Activated CD4-positive, alpha-beta memory T cell treated with anti-CD3 and anti-CD28 coated beads for 36 hours (primary cell): ENCODE data around the gene ZBTB7A. TPM values are rescaled to one million over a fixed set of nuclear protein-coding genes. Genes with fewer than 3 reads are reported as not detected.
"Not testable (repeated sequence)": the region's sequence is repeated elsewhere in the genome, so short reads cannot be mapped to it uniquely, and the experiment has no call there.

ENCODE experiments used
- CTCF ChIA-PET: fragments of 350-600 bp; sonication (Branson Sonifier 250); formaldehyde crosslinking; loops from one replicate; lab custom pipeline; 2021; ENCODE audit warnings: antibody characterized with exemption, inconsistent platforms; lab: Charles Lee
- POLR2A ChIA-PET: fragments of 350-600 bp; sonication (Branson Sonifier 250); formaldehyde crosslinking; loops from one replicate; lab custom pipeline; 2021; ENCODE audit warnings: antibody characterized with exemption; lab: Charles Lee
- DNase-seq: peaks from one replicate; pipeline ENCODE4 v3.0.0-alpha.2; 2020
- H3K27ac Mint-ChIP-seq: one replicate; pipeline ENCODE4 v1.8.0; 2021; ENCODE audit warnings: mixed read lengths
- H3K27me3 Mint-ChIP-seq: one replicate; pipeline ENCODE4 v1.8.0; 2021; ENCODE audit warnings: mixed read lengths
- H3K36me3 Mint-ChIP-seq: one replicate; pipeline ENCODE4 v1.8.0; 2021; ENCODE audit warnings: mixed read lengths
- H3K4me1 Mint-ChIP-seq: one replicate; pipeline ENCODE4 v1.8.0; 2021; ENCODE audit warnings: low read depth, mixed read lengths
- H3K4me3 Mint-ChIP-seq: one replicate; pipeline ENCODE4 v1.8.0; 2021; ENCODE audit warnings: mild to moderate bottlenecking, mixed read lengths
- H3K9me3 Mint-ChIP-seq: one replicate; pipeline ENCODE4 v1.8.0; 2021; ENCODE audit warnings: mixed read lengths
- intact Hi-C: fragments of 100-400 bp; cut with micrococcal nuclease; formaldehyde crosslinking; loops from one replicate; pipeline ENCODE4 v1.15.1; 2023
- total RNA-seq, 2 experiments: library from RNA; stranded (reverse); gene quantifications; one replicate each; pipeline ENCODE4 v1.2.3, GENCODE V29; 2021

The ZBTB7A gene
- total RNA-seq, 2 experiments from 2014 or later = 31.0 to 32.5 TPM

DNA sequence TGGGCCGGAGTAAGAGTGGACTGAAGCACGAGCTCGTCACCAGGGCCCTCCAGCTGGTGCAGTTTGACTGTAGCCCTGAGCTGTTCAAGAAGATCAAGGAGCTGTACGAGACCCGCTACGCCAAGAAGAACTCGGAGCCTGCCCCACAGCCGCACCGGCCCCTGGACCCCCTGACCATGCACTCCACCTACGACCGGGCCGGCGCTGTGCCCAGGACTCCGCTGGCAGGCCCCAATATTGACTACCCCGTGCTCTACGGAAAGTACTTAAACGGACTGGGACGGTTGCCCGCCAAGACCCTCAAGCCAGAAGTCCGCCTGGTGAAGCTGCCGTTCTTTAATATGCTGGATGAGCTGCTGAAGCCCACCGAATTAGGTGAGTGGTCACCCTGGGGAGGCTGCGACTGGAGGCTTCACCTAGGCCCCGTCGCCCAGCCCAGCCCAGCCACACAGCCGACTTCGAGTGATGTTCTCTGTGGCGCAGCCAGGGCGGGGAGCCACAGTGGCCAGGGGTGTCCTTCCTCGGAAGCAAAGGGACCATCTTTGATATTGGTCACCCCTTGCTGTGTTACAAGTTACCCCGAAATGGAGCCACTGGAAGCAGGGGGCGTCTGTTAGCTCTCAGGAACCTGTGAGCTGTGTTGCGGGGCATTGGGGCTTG, 53.6 kb downstream of the ZBTB7A start:
- H3K9me3 Mint-ChIP-seq = no peaks in the 10 kb centered on the region
- ChIA-PET POLR2A (no interaction called here), CTCF (interaction anchor here (0.6 kb wide), 1 partner anchor 384 kb away, joined by 4 read pairs; no protein-coding TSS in a partner anchor)
- H3K27me3 Mint-ChIP-seq = no peaks in the 10 kb centered on the region
- DNase-seq = no peak
- peaks cover 6% of the 10 kb centered on the region for H3K36me3 Mint-ChIP-seq
- intact Hi-C loops = no loop called here
- no peak overlapping the region for H3K4me3 Mint-ChIP-seq
- H3K27ac Mint-ChIP-seq = no peak overlapping the region
- H3K4me1 Mint-ChIP-seq = peaks cover 35% of the 10 kb centered on the region

DNA sequence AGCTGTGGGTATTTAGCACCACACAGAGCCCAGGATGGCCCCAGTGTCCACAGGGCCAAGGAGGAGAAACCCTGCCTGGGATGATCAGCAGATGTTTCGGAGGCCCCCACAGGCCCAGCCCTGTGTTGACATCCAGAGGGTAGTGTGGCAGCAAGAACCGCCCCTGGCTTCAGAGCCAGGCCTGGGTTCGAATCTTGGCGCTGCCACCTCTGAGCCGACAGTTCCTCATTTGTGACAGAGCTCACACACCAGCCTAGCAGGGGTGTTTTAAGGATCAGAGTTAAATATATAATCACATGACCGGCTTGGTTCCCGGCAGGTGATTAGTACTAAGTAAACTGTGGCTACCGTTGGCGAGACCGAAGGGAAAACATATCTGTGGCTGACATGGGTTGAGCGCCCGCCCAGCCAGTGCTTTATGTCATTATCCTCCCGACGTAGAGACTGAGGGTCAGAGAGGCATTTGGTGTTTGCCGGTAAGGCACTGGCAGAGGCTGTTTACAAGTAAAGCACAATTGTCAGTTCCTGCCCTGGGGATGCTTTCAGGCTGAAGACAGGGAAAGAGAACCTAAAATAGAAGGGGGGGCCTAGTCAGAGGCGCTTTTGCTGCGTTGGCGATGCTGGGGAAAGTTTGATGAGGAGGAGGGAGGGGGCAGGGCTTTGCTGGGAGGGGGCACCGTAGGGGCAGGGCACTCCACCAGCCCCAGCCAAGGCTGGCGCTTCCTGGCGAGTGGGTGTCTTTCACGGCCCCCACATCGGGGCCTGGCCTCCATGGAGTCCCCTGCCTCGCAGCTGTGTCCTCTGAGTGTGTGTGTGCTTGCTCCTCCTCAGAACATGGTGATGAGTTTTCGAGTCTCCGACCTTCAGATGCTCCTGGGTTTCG, 54.4 kb downstream of the ZBTB7A start:
- H3K36me3 Mint-ChIP-seq = peaks cover 6% of the 10 kb centered on the region
- no peak overlapping the region for H3K4me3 Mint-ChIP-seq
- no peaks in the 10 kb centered on the region for H3K9me3 Mint-ChIP-seq
- ChIA-PET POLR2A (no interaction called here), CTCF (interaction anchor here (0.6 kb wide), 1 partner anchor 383 kb away, joined by 4 read pairs; no protein-coding TSS in a partner anchor)
- DNase-seq = no peak
- H3K27ac Mint-ChIP-seq = no peak overlapping the region
- H3K27me3 Mint-ChIP-seq = no peaks in the 10 kb centered on the region
- intact Hi-C loops = no loop called here
- peaks cover 35% of the 10 kb centered on the region for H3K4me1 Mint-ChIP-seq

DNA sequence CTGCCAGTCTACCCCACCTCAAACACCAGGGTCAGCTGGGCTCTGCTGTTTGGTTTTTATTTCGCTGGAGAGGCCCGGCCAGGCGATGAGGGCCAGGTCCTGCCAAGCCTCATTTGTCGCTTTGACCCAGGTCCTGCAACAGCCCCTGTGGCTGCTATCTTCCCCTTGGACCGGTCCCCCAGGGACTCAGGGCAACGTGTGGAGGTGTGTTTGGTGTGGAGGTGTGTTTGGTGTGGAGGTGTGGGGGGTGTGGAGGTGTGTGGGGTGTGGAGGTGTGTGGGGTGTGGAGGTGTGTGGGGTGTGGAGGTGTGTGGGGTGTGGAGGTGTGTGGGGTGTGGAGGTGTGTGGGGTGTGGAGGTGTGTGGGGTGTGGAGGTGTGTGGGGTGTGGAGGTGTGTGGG, 55.3 kb downstream of the ZBTB7A start:
- DNase-seq, intact Hi-C loops, H3K4me3 Mint-ChIP-seq, POLR2A ChIA-PET, H3K36me3 Mint-ChIP-seq, H3K27ac Mint-ChIP-seq, H3K27me3 Mint-ChIP-seq, H3K9me3 Mint-ChIP-seq, CTCF ChIA-PET: not testable (repeated sequence)
- peaks cover 34% of the 10 kb centered on the region for H3K4me1 Mint-ChIP-seq

DNA sequence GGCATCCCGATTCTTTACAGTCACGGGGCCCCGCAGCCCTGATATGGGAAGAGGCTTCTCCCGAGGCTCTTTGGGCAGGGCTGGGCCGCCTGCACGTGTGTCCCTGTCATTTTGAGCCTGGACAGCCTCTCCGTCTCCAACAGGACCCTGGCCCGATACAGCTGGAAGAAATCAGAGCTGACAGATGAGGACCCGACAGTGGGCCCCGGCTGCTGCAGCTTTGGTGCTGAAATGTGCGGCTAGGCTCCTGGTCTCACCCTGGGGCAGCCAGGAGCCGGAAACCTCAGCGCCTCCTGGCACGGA, 55.9 kb downstream of the ZBTB7A start:
- Mint-ChIP-seq H3K4me3 (no peak overlapping the region), H3K36me3 (peaks cover 6% of the 10 kb centered on the region), H3K27ac (no peak overlapping the region), H3K4me1 (peaks cover 35% of the 10 kb centered on the region), H3K27me3 (no peaks in the 10 kb centered on the region), H3K9me3 (no peaks in the 10 kb centered on the region)
- DNase-seq = no peak
- POLR2A ChIA-PET = no interaction called here
- intact Hi-C loops = no loop called here
- CTCF ChIA-PET = no interaction called here

DNA sequence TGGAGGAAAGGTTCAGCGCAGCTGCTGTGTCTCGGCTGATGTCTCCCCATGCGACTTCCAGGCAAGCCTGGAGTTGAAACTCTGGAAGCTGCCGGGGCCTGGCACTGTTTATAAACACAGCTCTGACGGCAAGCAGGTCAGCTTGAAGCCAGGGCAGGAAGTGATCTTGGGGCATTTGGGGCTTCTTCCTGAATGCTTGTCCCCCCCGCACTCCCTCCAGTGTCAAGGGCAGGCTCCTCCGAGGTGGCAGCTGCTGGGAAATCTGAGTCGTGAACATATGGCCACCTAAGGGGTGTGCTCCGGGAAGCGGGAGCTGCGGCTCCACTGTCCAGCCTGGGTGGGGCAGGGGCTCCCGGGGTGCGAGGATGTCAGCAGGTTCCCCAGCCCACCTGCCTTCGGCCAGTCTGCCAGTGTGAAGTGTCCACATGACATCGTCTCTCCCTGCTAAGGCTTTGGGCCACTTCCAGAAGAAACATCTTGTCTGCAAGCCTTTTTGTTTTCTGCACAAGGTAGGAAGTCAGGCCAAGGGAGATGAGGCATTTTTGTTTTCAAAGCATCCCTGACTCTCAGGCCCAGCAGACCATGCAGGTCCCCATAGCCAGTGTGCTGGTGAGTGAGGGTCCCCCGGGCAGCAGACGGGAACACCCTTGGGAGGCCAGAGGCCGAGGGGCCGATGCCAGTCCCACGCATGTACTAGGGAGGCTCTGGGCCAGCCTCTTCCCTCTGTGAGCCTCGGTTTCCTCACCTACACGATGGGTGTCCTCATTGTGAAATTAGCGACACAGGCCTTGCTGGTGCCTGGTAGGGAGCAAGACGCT, 56.5 kb downstream of the ZBTB7A start:
- intact Hi-C loops = loop anchor here (5.0 kb wide), 1 partner anchor 112 kb away; the partner anchor contains the start of gene MAP2K2
- POLR2A ChIA-PET = no interaction called here
- H3K27ac Mint-ChIP-seq = no peak overlapping the region

DNA sequence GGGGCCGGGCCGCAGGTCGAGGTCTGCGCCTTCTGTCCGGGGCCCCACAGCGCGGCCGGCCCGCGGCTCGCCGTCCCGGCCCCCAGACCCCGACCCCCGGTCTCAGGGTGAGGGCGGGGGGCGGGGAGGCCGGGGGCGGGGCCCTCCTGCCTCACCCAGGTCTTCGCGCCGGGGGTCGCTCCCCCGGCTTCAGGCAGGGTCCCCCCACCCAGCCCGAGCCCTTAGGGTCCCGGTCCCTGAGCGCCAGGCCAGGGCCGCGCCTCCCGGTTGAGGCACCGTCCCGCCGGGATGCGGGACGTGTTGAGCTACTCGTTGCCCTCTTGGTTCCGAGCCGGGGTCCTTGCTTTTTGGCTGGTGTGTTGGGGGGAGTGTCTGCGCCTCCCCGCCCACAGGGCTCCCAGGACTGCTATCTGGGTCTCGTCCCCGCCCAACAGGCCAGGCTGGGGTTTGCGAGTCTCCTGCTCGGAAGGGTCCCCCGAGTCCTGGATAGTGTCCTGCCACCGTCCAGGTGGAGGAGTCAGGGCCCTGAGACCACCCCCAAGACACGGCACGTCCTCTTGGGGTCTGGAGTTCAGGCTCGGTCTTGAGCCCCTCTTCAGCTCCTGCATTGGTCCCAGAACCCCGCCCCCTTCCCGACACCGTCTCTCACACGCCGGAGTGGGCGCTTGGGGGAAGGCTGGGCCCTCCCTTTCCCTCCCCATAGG, 58.7 kb downstream of the ZBTB7A start:
- intact Hi-C loops = loop anchor here (1.0 to 5.0 kb wide), 5 partner anchors 18 to 371 kb away; partner anchors contain the start of genes EEF2, MAP2K2 and ZBTB7A
- CTCF ChIA-PET = interaction anchor here (0.9 to 4.3 kb wide), 6 partner anchors 18 to 315 kb away, joined by 3 to 18 read pairs (median 6); partner anchors contain the start of gene EEF2
- peaks cover 30% of the 10 kb centered on the region for H3K4me1 Mint-ChIP-seq
- POLR2A ChIA-PET = interaction anchor here (0.6 to 3.1 kb wide), 5 partner anchors 11 to 81 kb away, joined by 3 to 13 read pairs (median 4); partner anchors contain the start of gene EEF2
- H3K36me3 Mint-ChIP-seq = peaks cover 4% of the 10 kb centered on the region
- no peaks in the 10 kb centered on the region for H3K9me3 Mint-ChIP-seq
- H3K27ac Mint-ChIP-seq = no peak overlapping the region
- peak; percentile 47 for DNase-seq
- H3K4me3 Mint-ChIP-seq = peak overlapping the region; percentile 83
- no peaks in the 10 kb centered on the region for H3K27me3 Mint-ChIP-seq

More for the DNA sequence above, 56.5 kb downstream of the ZBTB7A start:
- H3K36me3 Mint-ChIP-seq = peaks cover 6% of the 10 kb centered on the region
- CTCF ChIA-PET = no interaction called here
- DNase-seq = no peak
- peak overlapping the region; percentile 8 for H3K4me3 Mint-ChIP-seq
- no peaks in the 10 kb centered on the region for H3K9me3 Mint-ChIP-seq
- peaks cover 35% of the 10 kb centered on the region for H3K4me1 Mint-ChIP-seq
- H3K27me3 Mint-ChIP-seq = no peaks in the 10 kb centered on the region

DNA sequence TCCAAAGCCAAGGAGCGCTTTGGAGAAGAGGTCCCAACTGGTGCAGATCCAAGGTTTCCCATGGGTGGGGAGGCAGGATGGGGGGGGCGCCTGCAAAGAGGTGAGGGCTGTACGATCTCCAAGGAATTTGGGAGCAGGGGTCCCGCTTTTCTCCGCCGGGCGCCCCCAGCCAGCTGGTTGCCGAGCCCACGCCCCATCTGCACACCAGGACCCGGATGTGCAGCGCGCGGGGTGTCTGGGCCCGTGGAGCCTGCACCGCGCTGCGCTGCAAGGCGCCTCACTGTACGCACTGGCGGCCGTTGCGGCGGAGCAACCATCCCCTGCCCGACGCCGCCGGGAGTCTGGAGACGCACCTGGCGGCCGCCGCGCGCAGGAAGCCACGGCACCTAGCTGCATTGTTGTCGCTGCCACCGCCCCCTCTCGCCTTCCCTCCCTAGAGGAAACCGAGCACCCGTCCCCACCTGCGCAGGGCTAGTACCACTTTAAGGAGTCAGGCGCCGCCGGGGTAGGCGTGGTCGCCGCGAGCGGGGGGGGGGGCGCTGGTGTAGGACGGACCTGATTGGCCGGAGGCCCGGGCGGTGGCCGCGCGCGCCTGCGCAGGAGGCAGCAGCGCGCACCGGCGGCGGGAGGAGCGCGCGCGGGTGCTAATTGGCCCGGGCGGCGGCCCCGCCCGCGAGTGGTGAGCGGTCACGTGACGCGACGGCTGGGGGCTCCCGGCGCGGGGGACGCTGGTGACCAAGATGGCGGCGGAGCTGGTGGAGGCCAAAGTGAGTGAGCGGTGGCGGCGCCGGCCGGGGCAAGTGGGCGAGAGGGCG, 59.5 kb downstream of the ZBTB7A start, which contains the start of gene PIAS4:
Gene PIAS4 (plus strand): TSS at position 716 of the 815 bp plus-strand sequence. CDS start 25 bp downstream, at position 741.
- H3K9me3 Mint-ChIP-seq = no peaks in the 10 kb centered on the region
- CTCF ChIA-PET = interaction anchor here (1.0 to 4.3 kb wide), 5 partner anchors 17 to 185 kb away, joined by 3 to 18 read pairs (median 8); partner anchors contain the start of gene EEF2
- H3K27me3 Mint-ChIP-seq = no peaks in the 10 kb centered on the region
- peaks cover 27% of the 10 kb centered on the region for H3K4me1 Mint-ChIP-seq
- peak; percentile 96 for DNase-seq
- POLR2A ChIA-PET = interaction anchor here (0.5 to 3.1 kb wide), 7 partner anchors 10 to 463 kb away, joined by 3 to 13 read pairs (median 4); partner anchors contain the start of gene EEF2
- intact Hi-C loops = loop anchor here (1.0 to 5.0 kb wide), 5 partner anchors 17 to 372 kb away; partner anchors contain the start of genes EEF2, MAP2K2 and ZBTB7A
- H3K4me3 Mint-ChIP-seq = peak within 1 kb of the TSS; percentile 83
- H3K27ac Mint-ChIP-seq = peak within 1 kb of the TSS; percentile 5
- H3K36me3 Mint-ChIP-seq = no peaks in the 10 kb centered on the region

DNA sequence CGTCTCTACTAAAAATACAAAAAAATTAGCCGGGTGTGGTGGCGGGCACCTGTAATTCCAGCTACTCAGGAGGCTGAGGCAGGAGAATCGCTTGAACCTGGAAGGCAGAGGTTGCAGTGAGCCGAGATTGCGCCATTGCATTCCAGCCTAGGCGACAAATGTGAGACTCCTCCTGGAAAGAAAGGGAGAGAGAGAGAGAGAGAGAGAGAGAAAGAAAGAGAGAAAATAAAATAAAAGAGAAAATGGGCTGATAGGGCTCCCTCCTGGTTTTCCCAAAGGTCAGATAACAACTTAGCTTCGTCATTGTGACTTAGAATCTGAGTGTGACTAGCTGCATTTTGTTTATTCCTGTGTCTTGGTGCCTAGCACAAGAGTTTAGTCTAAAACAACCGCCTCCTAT, 61.3 kb downstream of the ZBTB7A start:
- intact Hi-C loops = loop anchor here (5.0 kb wide), 1 partner anchor 117 kb away; the partner anchor contains the start of gene MAP2K2
- POLR2A ChIA-PET = interaction anchor here (0.6 to 0.7 kb wide), 2 partner anchors 15 to 20 kb away, joined by 3 read pairs; partner anchors contain the start of gene EEF2
- H3K27ac Mint-ChIP-seq = not testable (repeated sequence)

DNA sequence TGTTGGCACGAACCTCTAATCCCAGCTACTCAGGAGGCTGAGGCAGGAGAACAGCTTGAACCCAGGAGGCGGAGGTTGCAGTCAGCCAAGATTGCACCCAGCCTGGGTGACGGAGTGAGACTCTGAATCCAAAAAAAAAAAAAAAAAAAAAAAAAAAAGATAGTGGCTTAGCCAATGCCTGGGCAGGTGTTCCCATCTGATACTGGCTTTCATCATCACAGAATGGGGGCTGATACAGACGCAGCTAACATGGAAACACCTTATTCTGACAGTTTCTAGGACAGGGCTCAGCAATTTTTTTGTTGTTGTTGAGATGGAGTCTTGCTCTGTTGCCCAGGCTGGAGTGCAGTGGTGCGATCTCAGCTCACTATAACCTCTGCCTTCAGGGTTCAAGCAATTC, 65.9 kb downstream of the ZBTB7A start:
- H3K27ac Mint-ChIP-seq, H3K9me3 Mint-ChIP-seq, POLR2A ChIA-PET, H3K4me3 Mint-ChIP-seq, H3K36me3 Mint-ChIP-seq, H3K4me1 Mint-ChIP-seq, DNase-seq, intact Hi-C loops, H3K27me3 Mint-ChIP-seq: not testable (repeated sequence)
- CTCF ChIA-PET = interaction anchor here (2.6 kb wide), 1 partner anchor 139 kb away, joined by 11 read pairs; no protein-coding TSS in a partner anchor

More for the DNA sequence above, 61.3 kb downstream of the ZBTB7A start:
- peaks cover 23% of the 10 kb centered on the region for H3K4me1 Mint-ChIP-seq
- DNase-seq, H3K9me3 Mint-ChIP-seq, H3K36me3 Mint-ChIP-seq, H3K27me3 Mint-ChIP-seq: not testable (repeated sequence)
- CTCF ChIA-PET = interaction anchor here (4.3 kb wide), 1 partner anchor 17 kb away, joined by 18 read pairs; no protein-coding TSS in a partner anchor
- peak overlapping the region; percentile 20 for H3K4me3 Mint-ChIP-seq

DNA sequence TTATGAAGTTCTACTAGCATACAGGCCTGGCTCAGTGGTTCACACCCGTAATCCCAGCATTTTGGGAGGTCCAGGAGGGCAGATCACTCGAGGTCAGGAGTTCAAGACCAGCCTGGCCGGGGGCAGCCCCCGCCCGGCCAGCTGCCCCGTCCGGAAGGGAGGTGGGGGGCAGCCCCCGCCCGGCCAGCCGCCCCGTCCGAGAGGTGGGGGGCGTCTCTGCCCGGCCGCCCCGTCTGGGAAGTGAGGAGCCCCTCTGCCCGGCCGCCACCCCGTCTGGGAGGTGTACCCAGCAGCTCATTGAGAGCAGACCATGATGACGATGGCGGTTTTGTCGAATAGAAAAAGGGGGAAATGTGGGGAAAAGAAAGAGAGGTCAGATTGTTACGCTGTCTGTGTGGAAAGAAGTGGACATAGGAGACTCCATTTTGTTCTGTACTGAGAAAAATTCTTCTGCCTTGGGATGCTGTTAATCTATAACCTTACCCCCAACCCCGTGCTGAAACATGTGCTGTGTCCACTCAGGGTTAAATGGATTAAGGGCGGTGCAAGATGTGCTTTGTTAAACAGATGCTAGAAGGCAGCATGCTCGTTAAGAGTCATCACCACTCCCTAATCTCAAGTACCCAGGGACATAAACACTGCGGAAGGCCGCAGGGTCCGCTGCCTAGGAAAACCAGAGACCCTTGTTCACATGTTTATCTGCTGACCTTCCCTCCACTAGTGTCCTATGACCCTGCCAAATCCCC, 67.9 kb downstream of the ZBTB7A start:
- H3K27me3 Mint-ChIP-seq, DNase-seq, intact Hi-C loops, H3K4me1 Mint-ChIP-seq, H3K27ac Mint-ChIP-seq, H3K9me3 Mint-ChIP-seq, H3K36me3 Mint-ChIP-seq, POLR2A ChIA-PET, H3K4me3 Mint-ChIP-seq, CTCF ChIA-PET: not testable (repeated sequence)
